Prostate gland (tissue), 2 donors: ENCODE data around the gene SLC44A5. TPM values are rescaled to one million over a fixed set of nuclear protein-coding genes. Genes with fewer than 3 reads are reported as not detected.

Experiments
- DNase-seq: peaks from one replicate; pipeline ENCODE4 v3.0.0-alpha.2; 2019; ENCODE audit warnings: low spot score
- H3K27ac ChIP-seq, 2 donors: fragments of 200-600 bp; sonication (generic); 2 replicates each; pipeline ENCODE4 v1.5.1; 2017 to 2019
- H3K27me3 ChIP-seq: fragments of 200-600 bp; sonication (generic); replicated peaks from 2 replicates; pipeline ENCODE4 v1.5.1; 2019; ENCODE audit not compliant: insufficient read depth
- H3K36me3 ChIP-seq, 2 donors: fragments of 200-600 bp; sonication (generic); 1 replicate in 1 of 2; 2 replicates in 1 of 2; pipeline versions ENCODE4 v1.5.1 to v1.8.1; 2017 to 2019
- H3K4me1 ChIP-seq: fragments of 200-600 bp; sonication (generic); replicated peaks from 2 replicates; pipeline ENCODE4 v1.5.1; 2019
- H3K4me3 ChIP-seq, 2 donors: fragments of 200-600 bp; sonication (generic); 2 replicates each; pipeline ENCODE4 v1.5.1; 2017 to 2019
- H3K9me3 ChIP-seq: fragments of 200-600 bp; sonication (generic); 2 replicates; pipeline ENCODE4 v1.5.1; 2017
- POLR2A ChIP-seq: fragments of 450-650 bp; IDR thresholded peaks from one replicate; pipeline ENCODE4 v1.6.1; 2016; ENCODE audit warnings: antibody characterized with exemption, mild to moderate bottlenecking
- POLR2AphosphoS5 ChIP-seq: sonication (generic); formaldehyde crosslinking; IDR thresholded peaks from one replicate; pipeline ENCODE4 v1.6.1; 2017; ENCODE audit warnings: antibody characterized with exemption
- WGBS: methylation state at CpG from one replicate; pipeline ENCODE4 v1.1.5; 2018; 5-methylcytosine and 5-hydroxymethylcytosine counted together
- intact Hi-C: fragments of 100-400 bp; cut with DNase I; formaldehyde crosslinking; loops from one replicate; pipeline ENCODE4 v1.14.2; 2022
- total RNA-seq, 2 donors: library from RNA; depleted of rRNA; stranded (reverse); fragments of >200 nt; gene quantifications; one replicate each; pipeline ENCODE4 v1.1.0, GENCODE V29; 2016
- TF ChIP-seq, protein P1 (sequence below), 4 experiments: fragments of 200-600 bp in 2 of 4; fragments of 450-650 bp in 2 of 4; sonication (generic) in 2 of 4; IDR thresholded peaks; 1 replicate in 3 of 4; 2 replicates in 1 of 4; pipeline ENCODE4 v1.5.1; 2016 to 2019; ENCODE audit warnings: antibody characterized with exemption in 4 of 4, mild to moderate bottlenecking in 2 of 4, moderate library complexity in 2 of 4

The SLC44A5 gene
- total RNA-seq, 2 donors from 2014 or later: 0.57 to 3.3 TPM

DNA sequence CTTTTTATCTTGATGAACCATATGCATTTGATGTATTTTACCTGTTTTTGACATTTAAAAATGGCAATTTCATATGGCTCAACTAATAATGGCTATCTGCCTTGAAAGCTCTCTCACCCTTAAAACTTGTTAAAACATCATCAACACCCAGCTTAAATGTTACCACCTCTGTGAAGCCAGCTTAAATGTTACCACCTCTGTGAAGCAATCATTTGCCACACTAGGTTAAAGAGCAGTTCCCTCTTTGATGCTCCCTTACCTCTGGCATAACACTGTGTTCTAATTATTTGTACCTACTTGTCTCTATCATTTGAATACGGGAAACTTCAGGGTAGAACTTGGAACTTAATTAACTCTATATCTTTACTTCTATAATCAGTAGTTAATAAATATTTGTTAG, 294.7 kb downstream of the SLC44A5 start:
- WGBS: 48% methylated on average over 1 of the region's 1 CpG
- DNase-seq: no peak
- Histone ChIP-seq H3K27me3 (no peaks in the 10 kb centered on the region), H3K9me3 (no peaks in the 10 kb centered on the region), H3K4me3 (no peak overlapping the region), H3K4me1 (no peaks in the 10 kb centered on the region), H3K27ac (no peak overlapping the region), H3K36me3 (no peaks in the 10 kb centered on the region)
- TF ChIP-seq, protein P1, sequence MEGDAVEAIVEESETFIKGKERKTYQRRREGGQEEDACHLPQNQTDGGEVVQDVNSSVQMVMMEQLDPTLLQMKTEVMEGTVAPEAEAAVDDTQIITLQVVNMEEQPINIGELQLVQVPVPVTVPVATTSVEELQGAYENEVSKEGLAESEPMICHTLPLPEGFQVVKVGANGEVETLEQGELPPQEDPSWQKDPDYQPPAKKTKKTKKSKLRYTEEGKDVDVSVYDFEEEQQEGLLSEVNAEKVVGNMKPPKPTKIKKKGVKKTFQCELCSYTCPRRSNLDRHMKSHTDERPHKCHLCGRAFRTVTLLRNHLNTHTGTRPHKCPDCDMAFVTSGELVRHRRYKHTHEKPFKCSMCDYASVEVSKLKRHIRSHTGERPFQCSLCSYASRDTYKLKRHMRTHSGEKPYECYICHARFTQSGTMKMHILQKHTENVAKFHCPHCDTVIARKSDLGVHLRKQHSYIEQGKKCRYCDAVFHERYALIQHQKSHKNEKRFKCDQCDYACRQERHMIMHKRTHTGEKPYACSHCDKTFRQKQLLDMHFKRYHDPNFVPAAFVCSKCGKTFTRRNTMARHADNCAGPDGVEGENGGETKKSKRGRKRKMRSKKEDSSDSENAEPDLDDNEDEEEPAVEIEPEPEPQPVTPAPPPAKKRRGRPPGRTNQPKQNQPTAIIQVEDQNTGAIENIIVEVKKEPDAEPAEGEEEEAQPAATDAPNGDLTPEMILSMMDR (IDR thresholded peaks at IDR 0.05): no peak
- intact Hi-C loops: no loop called here

DNA sequence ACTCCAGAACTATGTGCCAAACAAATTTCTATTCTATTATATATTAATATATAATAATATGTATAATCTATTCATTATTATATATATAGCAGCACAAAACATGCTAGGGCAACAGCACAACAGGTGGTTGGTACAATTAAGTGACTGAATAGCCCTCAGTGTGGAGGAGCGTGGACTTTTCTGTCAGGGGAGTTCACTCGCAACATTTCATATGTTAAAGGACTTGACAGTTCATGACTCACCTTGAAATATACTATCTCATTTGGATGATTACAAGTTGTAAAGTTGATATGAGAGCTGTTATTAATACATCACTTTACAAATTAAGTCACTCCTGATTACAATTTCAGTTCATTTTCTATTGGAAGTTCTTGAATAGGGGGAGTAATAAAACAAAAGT, 298.3 kb downstream of the SLC44A5 start:
- TF ChIP-seq POLR2AphosphoS5: no peak
- intact Hi-C loops: no loop called here
- 73% methylated on average over 2 of the region's 2 CpGs for WGBS
- H3K36me3 ChIP-seq: no peaks in the 10 kb centered on the region
- H3K4me1 ChIP-seq: no peaks in the 10 kb centered on the region
- H3K4me3 ChIP-seq: no peak overlapping the region
- no peaks in the 10 kb centered on the region for H3K9me3 ChIP-seq
- H3K27me3 ChIP-seq: no peaks in the 10 kb centered on the region
- H3K27ac ChIP-seq: no peak overlapping the region
- no peak for DNase-seq

DNA sequence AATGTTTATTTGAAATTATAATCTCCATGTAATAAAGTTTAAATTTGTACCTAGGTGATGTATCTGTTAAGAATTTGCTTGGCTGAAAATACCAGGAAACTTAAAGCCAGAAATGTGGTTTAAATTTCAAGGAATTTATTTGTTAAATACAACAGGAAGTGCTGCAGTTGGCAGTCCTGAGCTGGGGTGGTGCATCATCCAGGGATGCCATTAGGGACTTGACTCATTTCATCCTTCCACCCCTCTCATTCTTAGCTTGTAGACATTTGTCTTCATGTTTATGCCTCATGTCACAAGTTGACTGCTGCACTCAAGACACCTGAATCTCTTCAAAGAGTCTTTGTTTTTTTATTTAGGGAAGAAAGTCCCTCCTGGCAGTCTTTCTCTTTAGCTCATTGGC, 300.8 kb downstream of the SLC44A5 start:
- Histone ChIP-seq H3K36me3 (no peaks in the 10 kb centered on the region), H3K27ac (no peak overlapping the region), H3K4me1 (no peaks in the 10 kb centered on the region), H3K9me3 (no peaks in the 10 kb centered on the region), H3K4me3 (no peak overlapping the region), H3K27me3 (no peaks in the 10 kb centered on the region)
- intact Hi-C loops: no loop called here
- TF ChIP-seq POLR2AphosphoS5: no peak
- TF ChIP-seq POLR2A: no peak
- TF ChIP-seq, protein P1 (IDR thresholded peaks at IDR 0.05): no peak
- DNase-seq: no peak

DNA sequence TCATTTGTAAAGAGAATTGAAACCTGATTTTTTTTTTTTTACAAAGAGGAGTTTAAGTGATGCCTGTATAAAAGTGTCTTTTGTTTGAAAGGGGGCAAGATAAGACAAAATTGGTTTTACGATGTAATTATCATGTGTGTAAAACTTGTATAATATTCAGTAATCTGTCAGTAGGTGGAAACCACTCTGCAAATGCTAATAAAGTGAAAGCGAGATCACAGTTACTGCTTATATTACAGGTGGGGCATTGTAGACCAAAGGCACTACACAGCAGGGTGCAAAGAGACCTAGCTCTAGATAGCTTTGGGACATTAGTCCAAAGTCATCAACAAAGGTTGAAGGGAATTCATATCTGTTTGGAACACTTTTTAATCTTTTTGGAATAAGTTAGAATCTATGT, 302.5 kb downstream of the SLC44A5 start:
- no peak for DNase-seq
- Histone ChIP-seq H3K27ac (no peak overlapping the region), H3K4me3 (no peak overlapping the region), H3K9me3 (no peaks in the 10 kb centered on the region), H3K36me3 (no peaks in the 10 kb centered on the region), H3K27me3 (no peaks in the 10 kb centered on the region), H3K4me1 (no peaks in the 10 kb centered on the region)
- no peak for TF ChIP-seq POLR2A
- TF ChIP-seq, protein P1 (IDR thresholded peaks at IDR 0.05): no peak
- no peak for TF ChIP-seq POLR2AphosphoS5
- intact Hi-C loops: no loop called here
- 21% methylated on average over 2 of the region's 2 CpGs for WGBS

DNA sequence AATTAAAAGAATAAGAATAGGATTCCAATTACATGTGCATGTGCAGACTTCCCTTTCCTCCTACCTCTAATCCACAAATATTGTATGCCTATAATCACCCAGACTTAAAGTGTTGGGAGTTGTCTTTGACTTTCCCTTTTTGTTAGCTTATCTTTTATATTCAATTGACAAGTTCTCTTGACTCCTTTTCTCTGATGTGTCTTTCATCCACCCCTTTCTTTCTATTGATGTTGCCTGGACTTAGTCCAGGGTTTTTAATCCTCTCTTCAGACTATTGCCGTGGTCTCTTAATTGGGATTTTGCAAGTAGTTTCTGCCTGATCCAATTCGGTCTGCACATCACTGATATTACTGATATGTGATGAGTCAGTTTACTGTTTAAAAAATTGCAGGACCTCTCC, 305.9 kb downstream of the SLC44A5 start:
- no peak for DNase-seq
- intact Hi-C loops: no loop called here
- Histone ChIP-seq H3K4me3 (no peak overlapping the region), H3K36me3 (no peaks in the 10 kb centered on the region), H3K27ac (no peak overlapping the region), H3K27me3 (no peaks in the 10 kb centered on the region), H3K4me1 (no peaks in the 10 kb centered on the region), H3K9me3 (no peaks in the 10 kb centered on the region)
- TF ChIP-seq POLR2A: no peak
- TF ChIP-seq, protein P1 (IDR thresholded peaks at IDR 0.05): no peak
- TF ChIP-seq POLR2AphosphoS5: no peak
- WGBS: 62% methylated on average over 2 of the region's 2 CpGs

DNA sequence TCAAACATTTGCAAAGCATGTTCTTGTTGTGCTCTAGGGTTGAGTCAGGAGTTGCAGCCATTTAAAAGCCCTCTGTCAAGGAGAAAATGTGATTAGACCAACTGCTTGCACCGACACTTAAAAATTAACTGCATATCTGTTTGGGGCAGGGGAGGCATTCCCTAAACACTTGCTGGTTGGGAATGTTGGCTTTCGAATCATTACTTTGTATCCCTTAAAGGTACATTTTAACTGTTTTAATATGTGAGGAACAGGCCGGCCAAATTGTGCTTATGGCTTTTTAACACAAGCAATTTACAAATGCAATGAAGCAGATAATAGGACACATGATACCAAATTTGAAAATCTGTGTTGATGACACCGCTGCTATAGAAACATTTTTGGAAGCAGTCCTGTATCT, 317.6 kb downstream of the SLC44A5 start:
- TF ChIP-seq POLR2AphosphoS5 (no peak), POLR2A (no peak)
- TF ChIP-seq, protein P1 (IDR thresholded peaks at IDR 0.05): no peak
- Histone ChIP-seq H3K36me3 (no peaks in the 10 kb centered on the region), H3K27me3 (no peaks in the 10 kb centered on the region), H3K4me3 (no peak overlapping the region), H3K9me3 (no peaks in the 10 kb centered on the region), H3K4me1 (no peaks in the 10 kb centered on the region), H3K27ac (no peak overlapping the region)
- DNase-seq: no peak
- intact Hi-C loops: no loop called here
- WGBS: 79% methylated on average over 4 of the region's 4 CpGs
